Measurements from ENCODE around the gene MAG.

DNA sequence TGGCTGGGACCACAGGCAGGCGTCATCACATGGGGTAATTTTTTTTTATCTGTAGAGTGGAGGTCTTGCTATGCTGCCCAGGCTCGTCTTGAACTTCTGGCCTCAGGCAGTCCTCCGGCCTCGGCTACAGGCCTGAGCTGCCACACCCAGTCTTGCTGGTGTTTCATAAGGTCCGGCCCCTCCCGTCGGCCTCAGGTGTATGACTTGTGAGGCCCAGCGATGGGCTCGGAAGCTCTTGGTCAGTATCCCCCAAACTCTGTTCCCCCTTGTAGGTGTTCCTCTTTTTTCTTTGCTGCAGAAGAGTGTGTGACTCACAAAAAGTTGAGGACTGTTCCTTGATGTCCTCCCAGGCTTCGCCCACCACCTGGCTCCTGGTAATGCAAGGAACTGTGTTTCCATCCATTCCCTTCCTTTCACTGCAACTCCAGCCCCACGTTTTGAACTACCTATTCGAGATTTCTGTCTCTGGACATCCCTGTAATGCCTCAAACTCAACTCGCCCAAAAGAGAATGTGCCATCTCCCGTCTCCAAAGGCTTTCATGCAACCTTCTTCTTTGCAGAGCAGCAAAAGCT, 18.2 kb upstream of the MAG start:
- TF ChIP-seq ZNF274 (IDR thresholded peaks at IDR 0.05; ENCODE audit: low read depth, low read length), result no peak
- TF ChIP-seq YY1 (IDR thresholded peaks at IDR 0.05; ENCODE audit: insufficient read depth, insufficient read length), result no peak
- TF ChIP-seq SUZ12 (IDR thresholded peaks at IDR 0.05; ENCODE audit: extremely low read depth, insufficient read depth, insufficient read length), result no peak

All from NT2/D1 (cell line).